GM12864 (cell line): ENCODE measurements around the gene ALPK3.

Source experiments
- DNase-seq: peaks from one replicate; pipeline ENCODE4 v3.0.0-alpha.2; 2011; ENCODE audit warnings: low read depth
- H3K4me3 ChIP-seq: 2 replicates; pipeline ENCODE4 v1.5.1; 2011; ENCODE audit warnings: mild to moderate bottlenecking, low read depth, low read length, control low read depth
- CTCF ChIP-seq: IDR thresholded peaks from 2 replicates; pipeline ENCODE4 v1.5.1; 2011; ENCODE audit warnings: low read depth, mild to moderate bottlenecking, moderate library complexity, low read length, control low read depth, inconsistent platforms; ENCODE audit errors: missing control alignments

ALPK3 gene

GRCh38 chr15:84883916-84884781 lies 67.0 kb downstream of the ALPK3 start, which contains the start of gene SLC28A1:
TSS of gene SLC28A1 (plus strand) at chr15:84884662. CDS start at chr15:84887761, 3,099 bp downstream.
- H3K4me3 ChIP-seq: no peak within 1 kb of the TSS
- no peak for DNase-seq
- TF ChIP-seq CTCF: no peak

GRCh38 chr15:84885801-84886200 lies 68.6 kb downstream of the ALPK3 start:
- no peak for DNase-seq
- no peak for TF ChIP-seq CTCF
- H3K4me3 ChIP-seq: no peak overlapping the region

- H3K4me3 ChIP-seq: no peak overlapping the region
- no peak for TF ChIP-seq CTCF
- DNase-seq: no peak
Observed at GRCh38 chr15:84886211-84886983, 69.2 kb downstream of the ALPK3 start.

- DNase-seq: no peak
- TF ChIP-seq CTCF: no peak
- H3K4me3 ChIP-seq: no peak overlapping the region
Observed at GRCh38 chr15:84886984-84887299, 69.8 kb downstream of the ALPK3 start.

- no peak for DNase-seq
- no peak for TF ChIP-seq CTCF
- no peak overlapping the region for H3K4me3 ChIP-seq
Observed at GRCh38 chr15:84887938-84888337, 70.8 kb downstream of the ALPK3 start.

- no peak overlapping the region for H3K4me3 ChIP-seq
- DNase-seq: no peak
- no peak for TF ChIP-seq CTCF
Observed at GRCh38 chr15:84888639-84889038, 71.5 kb downstream of the ALPK3 start.
